CD14-positive monocyte (primary cell): ENCODE results near the gene LOXHD1. TPM values are rescaled to one million over a fixed set of nuclear protein-coding genes. Genes with fewer than 3 reads are reported as not detected.

Source experiments
- DNase-seq, 3 donors: peaks; one replicate each; pipeline ENCODE4 v3.0.0-alpha.2; 2011 to 2022
- H2AFZ ChIP-seq: 2 replicates; pipeline ENCODE4 v1.6.0; 2012; ENCODE audit warnings: mild to moderate bottlenecking, low read depth, low read length, inconsistent platforms; ENCODE audit not compliant: insufficient read depth, poor library complexity, severe bottlenecking
- H3K27ac ChIP-seq, 2 donors: 1 replicate in 1 of 2; 2 replicates in 1 of 2; pipeline ENCODE4 v1.5.1; 2012 to 2013; ENCODE audit warnings: low read length in 2 of 2, control low read depth in 1 of 2, inconsistent platforms in 1 of 2, low read depth in 1 of 2, mild to moderate bottlenecking in 1 of 2
- H3K27me3 ChIP-seq, 2 donors: one replicate each; pipeline versions ENCODE4 v1.6.0 to v1.6.1; 2011 to 2013; ENCODE audit warnings: low read length in 2 of 2; ENCODE audit not compliant: control insufficient read depth in 2 of 2, insufficient read depth in 2 of 2
- H3K36me3 ChIP-seq, 2 donors: replicated peaks in 1 of 2; 1 replicate in 1 of 2; 2 replicates in 1 of 2; pipeline versions ENCODE4 v1.5.1 to v1.6.1; 2012 to 2013; ENCODE audit warnings: low read length in 2 of 2, control low read depth in 1 of 2, inconsistent platforms in 1 of 2, mild to moderate bottlenecking in 1 of 2; ENCODE audit not compliant: insufficient read depth in 2 of 2, control insufficient read depth in 1 of 2
- H3K4me1 ChIP-seq, 2 donors: 1 replicate in 1 of 2; 2 replicates in 1 of 2; pipeline versions ENCODE4 v1.5.1 to v1.6.1; 2012 to 2013; ENCODE audit warnings: low read length in 2 of 2, control low read depth in 1 of 2, inconsistent platforms in 1 of 2, mild to moderate bottlenecking in 1 of 2, moderate library complexity in 1 of 2; ENCODE audit not compliant: insufficient read depth in 2 of 2, control insufficient read depth in 1 of 2
- H3K4me2 ChIP-seq: replicated peaks from 2 replicates; pipeline ENCODE3; 2012; ENCODE audit warnings: low read length, moderate library complexity, mild to moderate bottlenecking; ENCODE audit not compliant: poor library complexity, severe bottlenecking; ENCODE audit errors: extremely low read depth
- H3K4me3 ChIP-seq, 3 experiments: fragments of 200-600 bp in 1 of 3; sonication (generic) in 1 of 3; replicated peaks in 1 of 3; 1 replicate in 2 of 3; 2 replicates in 1 of 3; pipeline ENCODE4 v1.5.1; 2011 to 2013; ENCODE audit warnings: low read length in 3 of 3, mild to moderate bottlenecking in 3 of 3, control low read depth in 2 of 3, low read depth in 2 of 3, inconsistent platforms in 1 of 3, moderate library complexity in 1 of 3
- H3K79me2 ChIP-seq: 2 replicates; pipeline ENCODE4 v1.6.0; 2012; ENCODE audit warnings: mild to moderate bottlenecking, control low read depth, inconsistent platforms, low read length, moderate library complexity; ENCODE audit not compliant: insufficient read depth
- H3K9ac ChIP-seq: 2 replicates; pipeline ENCODE4 v1.6.0; 2017; ENCODE audit warnings: low read length, mild to moderate bottlenecking; ENCODE audit not compliant: insufficient read depth, poor library complexity, severe bottlenecking
- H3K9me3 ChIP-seq, 2 donors: replicated peaks in 1 of 2; 1 replicate in 1 of 2; 2 replicates in 1 of 2; pipeline versions ENCODE4 v1.5.1 to v1.6.1; 2012 to 2013; ENCODE audit warnings: low read length in 2 of 2, control low read depth in 1 of 2; ENCODE audit not compliant: control insufficient read depth in 1 of 2, insufficient read depth in 1 of 2
- H4K20me1 ChIP-seq: 2 replicates; pipeline ENCODE4 v1.6.0; 2012; ENCODE audit warnings: mild to moderate bottlenecking, low read length, control low read depth, moderate library complexity; ENCODE audit not compliant: insufficient read depth
- H3K27ac Mint-ChIP-seq, 7 donors: one replicate each; pipeline ENCODE4 v1.8.0; 2020; ENCODE audit warnings: mild to moderate bottlenecking in 7 of 7, mixed read lengths in 7 of 7, moderate library complexity in 6 of 7, inconsistent platforms in 2 of 7
- H3K27me3 Mint-ChIP-seq, 3 donors: one replicate each; pipeline ENCODE4 v1.8.0; 2021 to 2022; ENCODE audit warnings: low read depth in 3 of 3, mild to moderate bottlenecking in 3 of 3, mixed read lengths in 3 of 3, moderate library complexity in 3 of 3, inconsistent platforms in 1 of 3
- H3K36me3 Mint-ChIP-seq, 2 donors: one replicate each; pipeline ENCODE4 v1.8.0; 2020; ENCODE audit warnings: mixed read lengths in 2 of 2, inconsistent platforms in 1 of 2, mild to moderate bottlenecking in 1 of 2
- H3K4me1 Mint-ChIP-seq: one replicate; pipeline ENCODE4 v1.8.0; 2020; ENCODE audit warnings: mild to moderate bottlenecking, mixed read lengths
- H3K4me3 Mint-ChIP-seq, 2 donors: one replicate each; pipeline ENCODE4 v1.8.0; 2020; ENCODE audit warnings: mild to moderate bottlenecking in 2 of 2, mixed read lengths in 2 of 2, moderate library complexity in 1 of 2
- H3K9me3 Mint-ChIP-seq, 7 donors: one replicate each; pipeline ENCODE4 v1.8.0; 2020 to 2022; ENCODE audit warnings: mixed read lengths in 7 of 7, mild to moderate bottlenecking in 6 of 7, moderate library complexity in 6 of 7, inconsistent platforms in 2 of 7
- WGBS: methylation state at CpG from one replicate; pipeline ENCODE4 v1.1.5; 2013; ENCODE audit warnings: missing lambda C conversion rate; ENCODE audit not compliant: insufficient coverage; 5-methylcytosine and 5-hydroxymethylcytosine counted together
- intact Hi-C, 2 donors: fragments of 100-400 bp; cut with micrococcal nuclease; formaldehyde crosslinking; loops; one replicate each; pipeline versions ENCODE4 v1.15.0 to v1.15.1; 2023
- polyA plus RNA-seq, 3 donors: library from polyadenylated mRNA; depleted of rRNA in 1 of 3; unstranded in 2 of 3; stranded (reverse) in 1 of 3; fragments of 300-500 nt in 2 of 3; fragments of >200 nt in 1 of 3; fragmentation: Illumina TruSeq in 2 of 3; gene quantifications; 1 replicate in 2 of 3; 2 replicates in 1 of 3; pipeline ENCODE4 v1.2.3, GENCODE V29; 2012 to 2021
- TF ChIP-seq, protein P1 (sequence below): fragments of 200-600 bp; IDR thresholded peaks from one replicate; pipeline ENCODE4 v1.8.0; 2022; ENCODE audit warnings: antibody characterized with exemption, mild to moderate bottlenecking

Gene LOXHD1
- polyA plus RNA-seq, 3 donors: 0.33 to 10.9 (median 0.61) TPM

DNA sequence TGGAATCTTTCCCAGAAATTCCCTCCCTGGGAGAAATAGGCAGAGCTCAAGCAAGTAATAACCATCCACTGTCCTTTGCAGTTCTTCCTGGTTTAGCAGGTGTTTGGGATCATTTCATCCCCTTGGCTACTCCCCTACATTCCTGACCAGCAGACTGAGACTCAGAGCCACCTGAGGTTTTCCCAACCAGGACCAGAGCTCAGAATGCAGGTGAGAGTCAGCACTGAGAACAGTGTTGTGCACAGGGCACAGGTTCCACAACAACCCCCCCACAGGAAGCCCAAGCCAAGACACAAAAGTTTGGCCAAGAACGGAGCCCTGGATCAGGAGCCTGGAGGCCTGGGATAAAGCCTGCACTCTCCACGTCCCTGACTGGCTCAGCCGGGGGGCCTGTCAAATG lies 21.0 kb upstream of the LOXHD1 start:
- TF ChIP-seq, protein P1, sequence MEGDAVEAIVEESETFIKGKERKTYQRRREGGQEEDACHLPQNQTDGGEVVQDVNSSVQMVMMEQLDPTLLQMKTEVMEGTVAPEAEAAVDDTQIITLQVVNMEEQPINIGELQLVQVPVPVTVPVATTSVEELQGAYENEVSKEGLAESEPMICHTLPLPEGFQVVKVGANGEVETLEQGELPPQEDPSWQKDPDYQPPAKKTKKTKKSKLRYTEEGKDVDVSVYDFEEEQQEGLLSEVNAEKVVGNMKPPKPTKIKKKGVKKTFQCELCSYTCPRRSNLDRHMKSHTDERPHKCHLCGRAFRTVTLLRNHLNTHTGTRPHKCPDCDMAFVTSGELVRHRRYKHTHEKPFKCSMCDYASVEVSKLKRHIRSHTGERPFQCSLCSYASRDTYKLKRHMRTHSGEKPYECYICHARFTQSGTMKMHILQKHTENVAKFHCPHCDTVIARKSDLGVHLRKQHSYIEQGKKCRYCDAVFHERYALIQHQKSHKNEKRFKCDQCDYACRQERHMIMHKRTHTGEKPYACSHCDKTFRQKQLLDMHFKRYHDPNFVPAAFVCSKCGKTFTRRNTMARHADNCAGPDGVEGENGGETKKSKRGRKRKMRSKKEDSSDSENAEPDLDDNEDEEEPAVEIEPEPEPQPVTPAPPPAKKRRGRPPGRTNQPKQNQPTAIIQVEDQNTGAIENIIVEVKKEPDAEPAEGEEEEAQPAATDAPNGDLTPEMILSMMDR: no peak
- Histone ChIP-seq H3K9me3 (no peaks in the 10 kb centered on the region), H2AFZ (no peak overlapping the region), H3K27me3 (no peaks in the 10 kb centered on the region), H3K9ac (no peak overlapping the region), H3K4me2 (no peak overlapping the region), H3K4me1 (no peaks in the 10 kb centered on the region), H3K36me3 (no peaks in the 10 kb centered on the region), H3K79me2 (no peaks in the 10 kb centered on the region), H3K4me3 (no peak overlapping the region), H4K20me1 (no peaks in the 10 kb centered on the region), H3K27ac (no peak overlapping the region)
- Mint-ChIP-seq H3K27ac (no peak overlapping the region), H3K9me3 (peaks cover 0 to 4% (median 0%) of the 10 kb centered on the region in 7 donors), H3K27me3 (peaks cover 10 to 13% (median 10%) of the 10 kb centered on the region in 3 donors), H3K36me3 (no peaks in the 10 kb centered on the region), H3K4me3 (no peak overlapping the region), H3K4me1 (peaks cover 7% of the 10 kb centered on the region)
- no peak for DNase-seq
- intact Hi-C loops: no loop called here
- 100% methylated on average over 1 of the region's 3 CpGs for WGBS

GRCh38 chr18:46677611-46678010 lies 20.6 kb upstream of the LOXHD1 start:
- Histone ChIP-seq H3K9ac (no peak overlapping the region), H3K27ac (no peak overlapping the region), H3K9me3 (no peaks in the 10 kb centered on the region), H4K20me1 (no peaks in the 10 kb centered on the region), H3K4me2 (no peak overlapping the region), H3K27me3 (no peaks in the 10 kb centered on the region), H3K4me1 (no peaks in the 10 kb centered on the region), H3K36me3 (no peaks in the 10 kb centered on the region), H2AFZ (no peak overlapping the region), H3K4me3 (no peak overlapping the region), H3K79me2 (no peaks in the 10 kb centered on the region)
- no peak overlapping the region for H3K27ac Mint-ChIP-seq
- H3K27me3 Mint-ChIP-seq: peaks cover 10 to 13% (median 13%) of the 10 kb centered on the region in 3 donors
- TF ChIP-seq, protein P1: no peak
- no peak overlapping the region for H3K4me3 Mint-ChIP-seq
- DNase-seq: no peak
- peaks cover 0 to 4% (median 0%) of the 10 kb centered on the region in 7 donors for H3K9me3 Mint-ChIP-seq
- WGBS: 93% methylated on average over 2 of the region's 2 CpGs
- peaks cover 7% of the 10 kb centered on the region for H3K4me1 Mint-ChIP-seq
- intact Hi-C loops: no loop called here
- no peaks in the 10 kb centered on the region for H3K36me3 Mint-ChIP-seq
